ENCODE results near the gene PUM2.
A peak's percentile ranks its signal among the peaks of the same experiment; 100 is the strongest.

Gene PUM2

DNA sequence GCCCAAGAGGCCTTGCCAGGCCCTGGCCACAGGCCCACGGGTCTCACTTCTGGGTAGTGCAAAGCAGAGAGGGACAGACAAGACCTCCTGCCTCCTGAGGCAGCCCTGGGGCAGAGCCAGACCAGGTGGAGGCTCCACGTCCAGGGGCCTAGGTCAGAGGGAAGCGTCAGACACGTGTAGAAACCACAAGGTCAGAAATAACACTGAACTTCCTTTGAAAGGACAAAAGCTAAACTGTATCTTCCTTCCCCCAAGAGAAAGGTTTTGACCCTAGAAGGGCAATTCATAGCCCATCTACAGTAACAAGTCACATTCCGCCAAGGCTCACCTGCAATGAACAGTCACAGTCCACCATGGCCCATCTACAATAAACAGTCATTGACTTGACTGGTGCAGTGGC, 143.6 kb downstream of the PUM2 start:
- no peak for FAIRE-seq
- DNase-seq (ENCODE audit: insufficient read length, low spot score): no peak

DNA sequence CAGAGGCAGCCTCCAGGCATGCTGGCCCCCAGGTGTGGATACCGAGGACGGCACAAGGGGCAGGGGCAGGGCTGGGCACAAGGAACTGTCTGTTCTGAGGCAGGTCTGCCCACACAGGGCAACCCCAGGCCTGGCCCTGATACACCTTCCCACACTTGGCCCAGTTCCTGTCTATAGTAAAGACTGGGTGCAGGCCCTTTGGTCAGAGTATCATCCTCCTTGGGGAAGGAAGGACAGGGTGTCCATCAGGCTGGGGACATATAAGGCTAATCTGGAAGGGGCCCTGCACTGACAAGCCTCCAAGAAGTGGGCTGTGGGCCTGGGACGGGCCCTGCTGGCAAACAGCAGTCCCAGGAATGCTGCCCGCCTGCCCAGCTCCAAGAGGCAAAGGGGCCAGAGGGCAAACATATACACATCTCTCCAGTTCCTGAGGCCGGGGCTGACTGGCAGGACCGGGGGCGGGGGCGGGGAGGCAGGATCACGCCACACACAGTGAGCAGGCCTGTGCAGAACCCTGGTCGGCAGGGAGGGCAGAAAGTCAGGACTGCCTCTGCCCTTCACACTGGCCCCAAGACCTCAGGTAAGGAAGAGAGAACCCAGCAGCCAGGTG, 144.6 kb downstream of the PUM2 start:
- DNase-seq (ENCODE audit: insufficient read length, low spot score) (no peak), FAIRE-seq (no peak)

DNA sequence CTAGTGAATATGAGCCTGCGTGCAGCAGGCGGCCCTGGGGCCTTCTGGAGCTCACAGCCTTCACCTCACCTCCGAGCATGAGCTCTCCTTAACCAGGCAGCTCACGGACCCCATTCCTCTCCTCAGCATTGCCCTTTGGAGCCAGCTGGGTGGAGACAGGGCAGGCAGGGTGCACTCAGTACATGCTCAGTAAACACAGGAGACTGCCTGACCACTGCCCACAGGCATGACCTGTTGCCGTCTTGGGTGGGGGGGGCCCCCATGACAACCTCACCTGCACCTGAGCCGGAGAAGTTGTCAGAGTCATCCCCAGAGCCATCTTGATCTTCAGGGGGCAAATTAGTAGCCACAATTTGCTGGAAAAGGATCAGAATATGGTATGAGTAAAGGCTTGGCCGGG, 145.6 kb downstream of the PUM2 start:
- DNase-seq (ENCODE audit: insufficient read length, low spot score) (no peak), FAIRE-seq (no peak)

DNA sequence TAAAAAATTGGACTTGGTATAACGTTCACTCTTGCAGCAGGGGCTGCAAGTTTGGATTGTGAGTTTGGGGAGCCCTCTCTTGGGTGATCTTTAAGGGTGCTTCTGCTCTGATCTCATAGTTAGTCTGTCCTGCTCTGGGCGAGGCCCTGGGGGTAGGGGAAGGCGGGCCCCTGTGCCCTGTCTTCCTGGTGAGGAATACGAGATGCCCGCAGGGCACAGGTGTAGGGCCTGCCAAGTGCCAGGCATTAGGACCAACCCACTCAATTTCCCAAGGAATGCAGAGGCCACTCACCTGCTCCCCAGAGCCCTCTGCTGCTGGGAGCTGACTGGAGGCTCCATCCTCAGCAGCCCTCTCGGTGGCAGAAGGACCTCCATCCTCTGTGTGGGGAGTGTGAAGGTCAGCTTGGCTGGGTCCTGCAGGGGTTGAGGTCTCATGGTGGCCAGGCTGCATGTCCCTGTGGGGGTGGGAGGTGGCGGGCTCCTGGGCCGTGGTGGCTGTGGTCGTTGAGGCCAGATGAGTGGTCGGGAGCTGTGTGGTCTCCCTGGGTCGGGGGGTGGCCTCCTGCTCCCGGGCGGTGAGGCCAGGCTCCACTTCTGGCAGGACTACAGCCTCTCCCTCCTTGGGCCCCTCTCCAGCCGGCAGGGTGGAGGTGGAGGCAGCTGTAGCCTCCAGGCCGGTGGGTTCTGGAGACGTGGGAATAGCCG, 147.0 kb downstream of the PUM2 start:
- DNase-seq (ENCODE audit: insufficient read length, low spot score): no peak
- FAIRE-seq: no peak

DNA sequence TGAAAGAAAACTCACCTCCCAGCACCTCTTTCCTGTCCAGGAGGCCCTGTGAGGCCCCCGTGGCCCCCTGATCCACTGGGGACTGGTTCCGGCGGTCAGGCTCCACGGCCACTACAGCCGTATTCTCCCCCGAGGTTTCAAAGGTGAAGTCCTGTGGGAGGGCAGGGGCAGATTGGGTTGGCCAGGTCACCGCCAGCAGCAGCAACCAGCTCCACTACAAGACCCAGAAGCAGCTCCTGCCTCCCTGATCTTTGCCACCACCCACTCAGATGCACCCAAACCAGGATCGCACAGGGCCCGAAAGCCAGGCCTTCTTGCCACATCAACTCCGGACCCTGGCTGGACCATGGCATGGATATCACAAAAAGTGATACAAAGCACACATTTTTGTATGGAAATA, 147.6 kb downstream of the PUM2 start:
- no peak for DNase-seq (ENCODE audit: insufficient read length, low spot score)
- FAIRE-seq: no peak

DNA sequence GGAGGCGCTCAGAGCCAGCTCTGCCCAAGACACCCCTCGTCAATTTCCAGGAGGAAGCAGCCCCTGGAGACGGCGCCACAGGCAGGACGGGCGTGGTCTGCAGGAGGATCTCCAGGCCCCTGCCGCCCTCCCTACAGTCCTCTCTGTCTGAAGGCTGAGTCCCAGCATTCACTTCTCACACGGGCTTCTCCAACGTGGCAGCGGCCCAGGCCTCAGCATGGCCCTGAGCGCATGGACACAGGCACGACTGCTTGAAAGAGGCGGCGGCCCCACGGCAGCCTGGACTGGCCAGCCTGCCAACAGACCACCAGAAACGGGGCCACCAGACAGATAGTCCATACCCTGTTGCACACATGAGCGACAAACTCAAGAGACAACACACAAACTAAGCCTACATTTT, 149.0 kb downstream of the PUM2 start:
- FAIRE-seq: no peak
- no peak for DNase-seq (ENCODE audit: insufficient read length, low spot score)

DNA sequence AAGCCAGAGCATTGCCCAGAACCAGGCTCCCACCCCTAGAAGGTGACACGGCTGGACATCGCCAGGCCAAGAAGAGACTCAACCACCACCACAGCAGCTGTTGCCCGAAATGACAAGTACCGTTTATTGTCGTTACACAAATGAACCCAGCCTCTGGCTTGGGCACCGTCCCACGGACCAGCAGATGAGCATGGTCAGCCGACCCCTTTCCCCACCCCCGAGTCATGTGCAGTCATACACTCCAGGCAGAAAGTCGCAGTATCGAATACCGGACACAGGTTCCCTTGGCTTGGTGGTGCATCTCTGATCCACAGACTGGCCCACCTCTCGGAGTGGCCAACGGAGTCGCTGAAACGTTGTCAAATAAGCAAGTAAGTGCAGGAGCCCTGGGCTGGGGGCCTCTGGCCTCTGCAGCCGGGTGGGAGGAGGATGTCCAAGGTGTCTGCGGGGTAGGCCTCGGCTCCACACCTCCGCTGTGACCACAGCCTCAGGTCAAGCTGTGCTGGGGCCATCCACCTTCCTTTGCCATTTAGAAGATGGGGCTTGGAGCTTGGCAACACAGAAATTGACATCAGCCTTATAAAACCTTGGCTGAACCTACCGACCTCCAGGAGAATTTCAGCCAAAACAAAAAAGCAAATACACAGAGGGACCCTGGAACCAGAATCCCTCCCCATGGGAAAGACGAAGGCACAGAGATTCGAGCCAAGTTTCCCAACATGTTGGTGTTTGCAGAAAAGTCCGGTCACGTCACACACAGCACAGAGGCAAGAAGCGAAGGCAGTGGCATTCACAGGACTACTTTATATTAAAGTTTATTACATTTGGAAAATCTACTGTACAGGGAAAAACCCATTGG, 149.7 kb downstream of the PUM2 start:
- DNase-seq (ENCODE audit: insufficient read length, low spot score) (no peak), FAIRE-seq (peak; percentile 28)

DNA sequence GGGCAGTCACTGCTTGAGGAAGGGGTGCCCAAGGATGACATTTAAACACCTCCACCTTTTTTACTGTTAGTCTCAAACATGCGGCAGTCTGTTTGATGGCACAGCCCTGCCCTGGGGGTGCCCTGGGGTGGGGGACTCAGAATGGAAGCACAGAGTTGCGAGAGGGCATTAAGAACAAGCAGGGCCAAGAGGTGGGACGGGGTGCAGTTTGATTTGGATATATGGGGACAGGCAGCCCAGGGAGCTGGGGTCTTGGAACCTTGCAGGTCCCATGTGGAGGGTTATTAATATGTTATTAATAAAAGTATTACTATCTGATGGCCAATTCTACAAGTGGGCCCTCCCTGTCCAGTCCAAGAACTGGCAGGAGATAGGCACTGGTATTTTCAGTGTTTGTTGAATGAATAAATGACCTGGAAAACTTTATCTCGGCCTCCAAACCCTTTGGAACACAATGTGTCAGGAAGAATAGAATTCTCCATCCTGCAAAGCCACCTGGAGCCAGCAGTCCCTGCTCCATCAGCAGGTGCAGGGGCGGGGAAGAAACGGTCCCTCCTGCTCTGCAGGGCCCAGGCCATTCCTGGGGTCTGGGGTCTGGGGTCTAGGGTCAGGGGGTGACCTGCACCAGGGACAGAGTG, 150.9 kb downstream of the PUM2 start:
- FAIRE-seq (peak; percentile 44), DNase-seq (ENCODE audit: insufficient read length, low spot score) (no peak)

DNA sequence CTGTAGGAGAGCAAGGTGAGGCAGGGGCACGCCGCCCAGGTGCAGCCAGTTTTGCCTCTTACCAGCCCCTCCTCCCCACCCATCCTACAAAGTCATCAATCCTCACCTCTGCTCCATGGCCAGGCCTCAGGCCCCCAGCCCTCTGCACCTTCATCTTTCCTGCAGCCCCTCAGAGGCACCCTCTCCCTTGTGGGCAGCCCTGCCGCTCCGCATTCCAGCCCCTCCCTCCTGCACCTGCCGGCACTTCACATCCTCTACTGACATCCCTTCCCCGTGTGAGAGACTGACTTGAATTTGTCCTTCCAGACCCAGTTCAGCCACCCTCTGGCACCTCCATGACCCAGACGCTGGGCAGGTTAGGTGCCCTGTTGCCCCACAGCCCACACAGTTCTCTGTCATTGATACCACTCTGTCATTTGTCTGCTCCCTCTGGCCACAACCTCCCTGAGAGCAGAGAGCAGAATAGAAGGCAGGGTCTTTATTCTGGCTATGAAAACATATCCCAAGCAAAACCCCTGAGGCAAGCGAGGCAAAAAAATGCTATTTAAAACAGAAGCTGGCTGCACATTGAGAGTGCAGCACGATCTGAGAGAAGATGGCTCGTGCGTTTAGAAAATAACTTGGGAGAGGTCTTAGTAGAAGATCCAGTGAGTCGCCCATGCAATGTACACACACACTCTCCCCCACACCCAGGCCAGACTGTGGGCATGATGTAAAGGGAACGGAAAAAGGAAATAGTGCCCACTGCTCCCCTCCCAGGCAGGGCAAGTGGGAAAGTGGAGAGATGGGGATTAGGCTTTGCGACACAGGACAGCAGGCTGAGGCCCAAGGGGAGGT, 151.6 kb downstream of the PUM2 start:
- FAIRE-seq (peak; percentile 36), DNase-seq (ENCODE audit: insufficient read length, low spot score) (no peak)
